ENCODE measurements around the gene POU3F1.

Gene POU3F1

GRCh38 chr1:38059635-38060250 is 13.2 kb upstream of the POU3F1 start:
- no peaks in the 10 kb centered on the region for H3K36me3 ChIP-seq (ENCODE audit: control insufficient read depth in 1 of 2, insufficient read depth in 2 of 2, low read depth in 1 of 2, low read length in 2 of 2)
- no peak overlapping the region for H3K18ac ChIP-seq (ENCODE audit: low read depth in 1 of 2, low read length in 2 of 2)
- no peak overlapping the region for H3K4me3 ChIP-seq (ENCODE audit: insufficient read depth in 1 of 2, low read depth in 1 of 2, low read length in 2 of 2)
- H3K79me1 ChIP-seq (replicated peaks; ENCODE audit: low read length, poor library complexity, severe bottlenecking): no peaks in the 10 kb centered on the region
- no peak overlapping the region for H2BK5ac ChIP-seq (ENCODE audit: low read depth, low read length, poor library complexity, severe bottlenecking)
- DNase-seq: no peak
- no peak overlapping the region for H3K27ac ChIP-seq (ENCODE audit: low read length, poor library complexity, severe bottlenecking)
- H4K8ac ChIP-seq (ENCODE audit: low read length): no peak overlapping the region
- no peak overlapping the region for H2BK12ac ChIP-seq (ENCODE audit: low read length in 2 of 2)
- no peaks in the 10 kb centered on the region for H3K9me3 ChIP-seq (ENCODE audit: control insufficient read depth, low read length)
- H4K91ac ChIP-seq (ENCODE audit: low read length): no peak overlapping the region
- H3K9ac ChIP-seq (ENCODE audit: low read length): no peak overlapping the region
- no peak overlapping the region for H3K23ac ChIP-seq (ENCODE audit: low read length in 2 of 2)
- H2AFZ ChIP-seq (ENCODE audit: low read depth, low read length): no peak overlapping the region
- no peak overlapping the region for H3K4ac ChIP-seq (ENCODE audit: low read depth in 1 of 2, low read length in 2 of 2)
- 71% methylated on average over 6 of the region's 6 CpGs for WGBS
- H2AK5ac ChIP-seq (ENCODE audit: low read length, severe bottlenecking): no peak overlapping the region
- peaks cover 12% of the 10 kb centered on the region for H3K4me1 ChIP-seq (ENCODE audit: control insufficient read depth, insufficient read depth, low read depth, low read length)
- H3K4me2 ChIP-seq (ENCODE audit: low read length, poor library complexity, severe bottlenecking): no peak overlapping the region
- no peak overlapping the region for H2BK15ac ChIP-seq (ENCODE audit: low read depth, poor library complexity, severe bottlenecking)
- no peak overlapping the region for H3K14ac ChIP-seq (ENCODE audit: low read length in 2 of 2)
- no peak overlapping the region for H2BK120ac ChIP-seq (ENCODE audit: low read depth, low read length)
- H3K27me3 ChIP-seq (ENCODE audit: control insufficient read depth in 1 of 2, insufficient read depth in 1 of 2, low read length in 2 of 2): peaks cover 21 to 39% of the 10 kb centered on the region in 2 experiments

GRCh38 chr1:38055965-38056364 is 9.4 kb upstream of the POU3F1 start:
- H4K91ac ChIP-seq (ENCODE audit: low read length): no peak overlapping the region
- no peak for DNase-seq
- H2BK15ac ChIP-seq (ENCODE audit: low read depth, poor library complexity, severe bottlenecking): no peak overlapping the region
- no peaks in the 10 kb centered on the region for H3K79me1 ChIP-seq (replicated peaks; ENCODE audit: low read length, poor library complexity, severe bottlenecking)
- H3K4me1 ChIP-seq (ENCODE audit: control insufficient read depth, insufficient read depth, low read depth, low read length): peaks cover 9% of the 10 kb centered on the region
- no peak overlapping the region for H2AK5ac ChIP-seq (ENCODE audit: low read length, severe bottlenecking)
- no peaks in the 10 kb centered on the region for H3K9me3 ChIP-seq (ENCODE audit: control insufficient read depth, low read length)
- H4K8ac ChIP-seq (ENCODE audit: low read length): no peak overlapping the region
- no peak overlapping the region for H2BK5ac ChIP-seq (ENCODE audit: low read depth, low read length, poor library complexity, severe bottlenecking)
- no peak overlapping the region for H3K23ac ChIP-seq (ENCODE audit: low read length in 2 of 2)
- no peak overlapping the region for H2BK12ac ChIP-seq (ENCODE audit: low read length in 2 of 2)
- H3K27ac ChIP-seq (ENCODE audit: low read length, poor library complexity, severe bottlenecking): no peak overlapping the region
- 78% methylated on average over 4 of the region's 4 CpGs for WGBS
- no peak overlapping the region for H3K4me3 ChIP-seq (ENCODE audit: insufficient read depth in 1 of 2, low read depth in 1 of 2, low read length in 2 of 2)
- H3K4ac ChIP-seq (ENCODE audit: low read depth in 1 of 2, low read length in 2 of 2): no peak overlapping the region
- no peak overlapping the region for H3K9ac ChIP-seq (ENCODE audit: low read length)
- H3K18ac ChIP-seq (ENCODE audit: low read depth in 1 of 2, low read length in 2 of 2): no peak overlapping the region
- H3K36me3 ChIP-seq (ENCODE audit: control insufficient read depth in 1 of 2, insufficient read depth in 2 of 2, low read depth in 1 of 2, low read length in 2 of 2): no peaks in the 10 kb centered on the region
- H3K4me2 ChIP-seq (ENCODE audit: low read length, poor library complexity, severe bottlenecking): no peak overlapping the region
- no peak overlapping the region for H2AFZ ChIP-seq (ENCODE audit: low read depth, low read length)
- H2BK120ac ChIP-seq (ENCODE audit: low read depth, low read length): no peak overlapping the region
- H3K27me3 ChIP-seq (ENCODE audit: control insufficient read depth in 1 of 2, insufficient read depth in 1 of 2, low read length in 2 of 2): peaks cover 44 to 63% of the 10 kb centered on the region in 2 experiments
- no peak overlapping the region for H3K14ac ChIP-seq (ENCODE audit: low read length in 2 of 2)

- H3K4me3 ChIP-seq (ENCODE audit: insufficient read depth in 1 of 2, low read depth in 1 of 2, low read length in 2 of 2): no peak overlapping the region
- no peak overlapping the region for H4K91ac ChIP-seq (ENCODE audit: low read length)
- no peak overlapping the region for H2BK12ac ChIP-seq (ENCODE audit: low read length in 2 of 2)
- H3K4ac ChIP-seq (ENCODE audit: low read depth in 1 of 2, low read length in 2 of 2): no peak overlapping the region
- peaks cover 14% of the 10 kb centered on the region for H3K4me1 ChIP-seq (ENCODE audit: control insufficient read depth, insufficient read depth, low read depth, low read length)
- H2BK5ac ChIP-seq (ENCODE audit: low read depth, low read length, poor library complexity, severe bottlenecking): no peak overlapping the region
- no peak overlapping the region for H3K18ac ChIP-seq (ENCODE audit: low read depth in 1 of 2, low read length in 2 of 2)
- H3K9me3 ChIP-seq (ENCODE audit: control insufficient read depth, low read length): no peaks in the 10 kb centered on the region
- no peak overlapping the region for H2BK15ac ChIP-seq (ENCODE audit: low read depth, poor library complexity, severe bottlenecking)
- H3K27ac ChIP-seq (ENCODE audit: low read length, poor library complexity, severe bottlenecking): no peak overlapping the region
- 68% methylated on average over 2 of the region's 3 CpGs for WGBS
- H3K4me2 ChIP-seq (ENCODE audit: low read length, poor library complexity, severe bottlenecking): no peak overlapping the region
- H3K9ac ChIP-seq (ENCODE audit: low read length): no peak overlapping the region
- H3K27me3 ChIP-seq (ENCODE audit: control insufficient read depth in 1 of 2, insufficient read depth in 1 of 2, low read length in 2 of 2): peaks cover 41 to 59% of the 10 kb centered on the region in 2 experiments
- H3K14ac ChIP-seq (ENCODE audit: low read length in 2 of 2): no peak overlapping the region
- H2BK120ac ChIP-seq (ENCODE audit: low read depth, low read length): no peak overlapping the region
- no peak overlapping the region for H3K23ac ChIP-seq (ENCODE audit: low read length in 2 of 2)
- no peak overlapping the region for H4K8ac ChIP-seq (ENCODE audit: low read length)
- no peak overlapping the region for H2AFZ ChIP-seq (ENCODE audit: low read depth, low read length)
- H2AK5ac ChIP-seq (ENCODE audit: low read length, severe bottlenecking): no peak overlapping the region
- no peak for DNase-seq
- H3K36me3 ChIP-seq (ENCODE audit: control insufficient read depth in 1 of 2, insufficient read depth in 2 of 2, low read depth in 1 of 2, low read length in 2 of 2): no peaks in the 10 kb centered on the region
- no peaks in the 10 kb centered on the region for H3K79me1 ChIP-seq (replicated peaks; ENCODE audit: low read length, poor library complexity, severe bottlenecking)
Observed at GRCh38 chr1:38055398-38055797, 8.8 kb upstream of the POU3F1 start.

- H2BK120ac ChIP-seq (ENCODE audit: low read depth, low read length): no peak overlapping the region
- H2BK5ac ChIP-seq (ENCODE audit: low read depth, low read length, poor library complexity, severe bottlenecking): no peak overlapping the region
- no peak overlapping the region for H3K18ac ChIP-seq (ENCODE audit: low read depth in 1 of 2, low read length in 2 of 2)
- H3K4me3 ChIP-seq (ENCODE audit: insufficient read depth in 1 of 2, low read depth in 1 of 2, low read length in 2 of 2): no peak overlapping the region
- H3K27me3 ChIP-seq (ENCODE audit: control insufficient read depth in 1 of 2, insufficient read depth in 1 of 2, low read length in 2 of 2): peaks cover 38 to 75% of the 10 kb centered on the region in 2 experiments
- H3K23ac ChIP-seq (ENCODE audit: low read length in 2 of 2): no peak overlapping the region
- peaks cover 19% of the 10 kb centered on the region for H3K4me1 ChIP-seq (ENCODE audit: control insufficient read depth, insufficient read depth, low read depth, low read length)
- no peak overlapping the region for H2BK15ac ChIP-seq (ENCODE audit: low read depth, poor library complexity, severe bottlenecking)
- no peak overlapping the region for H3K9ac ChIP-seq (ENCODE audit: low read length)
- no peak overlapping the region for H4K8ac ChIP-seq (ENCODE audit: low read length)
- H2AFZ ChIP-seq (ENCODE audit: low read depth, low read length): no peak overlapping the region
- no peak overlapping the region for H3K14ac ChIP-seq (ENCODE audit: low read length in 2 of 2)
- no peak overlapping the region for H2AK5ac ChIP-seq (ENCODE audit: low read length, severe bottlenecking)
- no peak overlapping the region for H4K91ac ChIP-seq (ENCODE audit: low read length)
- H3K4ac ChIP-seq (ENCODE audit: low read depth in 1 of 2, low read length in 2 of 2): no peak overlapping the region
- H3K4me2 ChIP-seq (ENCODE audit: low read length, poor library complexity, severe bottlenecking): no peak overlapping the region
- no peak for DNase-seq
- H2BK12ac ChIP-seq (ENCODE audit: low read length in 2 of 2): no peak overlapping the region
- H3K79me1 ChIP-seq (replicated peaks; ENCODE audit: low read length, poor library complexity, severe bottlenecking): no peaks in the 10 kb centered on the region
- H3K27ac ChIP-seq (ENCODE audit: low read length, poor library complexity, severe bottlenecking): no peak overlapping the region
- no peaks in the 10 kb centered on the region for H3K9me3 ChIP-seq (ENCODE audit: control insufficient read depth, low read length)
- H3K36me3 ChIP-seq (ENCODE audit: control insufficient read depth in 1 of 2, insufficient read depth in 2 of 2, low read depth in 1 of 2, low read length in 2 of 2): no peaks in the 10 kb centered on the region
- WGBS: 55% methylated on average over 6 of the region's 7 CpGs
Observed at GRCh38 chr1:38053416-38054091, 7.0 kb upstream of the POU3F1 start.

Data from mesenchymal stem cell (in vitro differentiated cells and primary cell).